ENCODE measurements around the gene RILPL2.

DNA sequence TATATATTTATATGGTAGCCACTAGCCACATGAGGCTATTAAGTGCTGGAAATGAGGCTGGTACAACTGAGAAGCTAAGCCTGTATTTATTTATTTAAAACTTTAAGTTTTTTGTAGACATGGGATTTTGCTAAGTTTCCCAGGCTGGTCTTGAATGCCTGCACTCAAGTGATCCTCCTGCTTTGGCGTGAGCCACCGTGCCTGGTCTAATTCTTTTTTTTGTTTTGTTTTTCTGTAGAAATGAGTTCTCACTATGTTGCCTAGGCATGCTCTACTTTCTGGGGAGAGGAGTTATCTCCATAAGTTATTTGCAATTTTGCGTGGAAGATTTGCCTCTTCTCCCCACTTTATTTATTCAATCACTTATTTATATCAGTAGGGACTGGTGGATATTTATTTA, 16.7 kb upstream of the RILPL2 start:
- TF ChIP-seq, protein P1, sequence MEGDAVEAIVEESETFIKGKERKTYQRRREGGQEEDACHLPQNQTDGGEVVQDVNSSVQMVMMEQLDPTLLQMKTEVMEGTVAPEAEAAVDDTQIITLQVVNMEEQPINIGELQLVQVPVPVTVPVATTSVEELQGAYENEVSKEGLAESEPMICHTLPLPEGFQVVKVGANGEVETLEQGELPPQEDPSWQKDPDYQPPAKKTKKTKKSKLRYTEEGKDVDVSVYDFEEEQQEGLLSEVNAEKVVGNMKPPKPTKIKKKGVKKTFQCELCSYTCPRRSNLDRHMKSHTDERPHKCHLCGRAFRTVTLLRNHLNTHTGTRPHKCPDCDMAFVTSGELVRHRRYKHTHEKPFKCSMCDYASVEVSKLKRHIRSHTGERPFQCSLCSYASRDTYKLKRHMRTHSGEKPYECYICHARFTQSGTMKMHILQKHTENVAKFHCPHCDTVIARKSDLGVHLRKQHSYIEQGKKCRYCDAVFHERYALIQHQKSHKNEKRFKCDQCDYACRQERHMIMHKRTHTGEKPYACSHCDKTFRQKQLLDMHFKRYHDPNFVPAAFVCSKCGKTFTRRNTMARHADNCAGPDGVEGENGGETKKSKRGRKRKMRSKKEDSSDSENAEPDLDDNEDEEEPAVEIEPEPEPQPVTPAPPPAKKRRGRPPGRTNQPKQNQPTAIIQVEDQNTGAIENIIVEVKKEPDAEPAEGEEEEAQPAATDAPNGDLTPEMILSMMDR (IDR thresholded peaks at IDR 0.05) = no peak
- TF ChIP-seq POLR2A (IDR thresholded peaks at IDR 0.05; ENCODE audit: low read depth) (no peak), EP300 (IDR thresholded peaks at IDR 0.05) (no peak)

Data from esophagus muscularis mucosa (tissue), 4 donors.